ENCODE data around the gene PSMD8.
"Not testable (repeated sequence)": the region's sequence is repeated elsewhere in the genome, so short reads cannot be mapped to it uniquely, and the experiment has no call there.

The PSMD8 gene

DNA sequence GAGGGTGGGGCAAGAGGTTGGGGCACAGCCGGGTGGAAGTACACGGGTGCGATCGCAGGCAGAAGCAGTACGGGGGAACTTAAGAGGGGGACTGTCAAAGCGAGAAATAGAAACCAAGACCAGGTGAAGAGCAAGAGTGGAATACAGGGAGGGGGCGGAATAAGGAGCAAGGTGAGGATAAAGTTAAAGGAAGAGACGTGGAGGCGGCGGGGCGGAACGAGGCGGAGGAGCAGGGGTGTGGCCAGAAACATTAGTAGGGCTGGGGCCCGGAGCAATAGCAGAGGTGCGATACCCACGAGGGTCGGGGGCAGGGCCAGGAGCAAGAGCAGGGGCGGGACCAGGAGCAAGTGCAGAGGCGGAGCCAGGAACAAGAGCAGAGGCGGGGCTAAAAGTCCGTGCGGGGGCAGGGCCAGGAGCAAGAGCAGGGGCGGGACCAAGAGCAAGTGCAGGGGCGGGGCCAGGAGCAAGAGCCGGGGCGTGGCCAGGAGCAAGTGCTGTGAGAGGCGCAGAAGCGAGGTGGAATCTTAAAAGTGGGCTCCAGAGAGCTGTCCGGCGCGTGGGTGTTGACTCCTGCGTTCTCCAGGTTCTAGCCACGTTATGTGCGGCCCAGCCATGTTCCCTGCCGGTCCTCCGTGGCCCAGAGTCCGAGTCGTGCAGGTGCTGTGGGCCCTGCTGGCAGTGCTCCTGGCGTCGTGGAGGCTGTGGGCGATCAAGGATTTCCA is 37.6 kb upstream of the PSMD8 start:
- POLR2A ChIA-PET: interaction anchor here (0.5 to 0.8 kb wide), 3 partner anchors 36 to 500 kb away, joined by 4 to 7 read pairs (median 5); no protein-coding TSS in a partner anchor
- DNase-seq (ENCODE audit: extremely low spot score): peak; percentile 95
- TF ChIP-seq, protein P1, sequence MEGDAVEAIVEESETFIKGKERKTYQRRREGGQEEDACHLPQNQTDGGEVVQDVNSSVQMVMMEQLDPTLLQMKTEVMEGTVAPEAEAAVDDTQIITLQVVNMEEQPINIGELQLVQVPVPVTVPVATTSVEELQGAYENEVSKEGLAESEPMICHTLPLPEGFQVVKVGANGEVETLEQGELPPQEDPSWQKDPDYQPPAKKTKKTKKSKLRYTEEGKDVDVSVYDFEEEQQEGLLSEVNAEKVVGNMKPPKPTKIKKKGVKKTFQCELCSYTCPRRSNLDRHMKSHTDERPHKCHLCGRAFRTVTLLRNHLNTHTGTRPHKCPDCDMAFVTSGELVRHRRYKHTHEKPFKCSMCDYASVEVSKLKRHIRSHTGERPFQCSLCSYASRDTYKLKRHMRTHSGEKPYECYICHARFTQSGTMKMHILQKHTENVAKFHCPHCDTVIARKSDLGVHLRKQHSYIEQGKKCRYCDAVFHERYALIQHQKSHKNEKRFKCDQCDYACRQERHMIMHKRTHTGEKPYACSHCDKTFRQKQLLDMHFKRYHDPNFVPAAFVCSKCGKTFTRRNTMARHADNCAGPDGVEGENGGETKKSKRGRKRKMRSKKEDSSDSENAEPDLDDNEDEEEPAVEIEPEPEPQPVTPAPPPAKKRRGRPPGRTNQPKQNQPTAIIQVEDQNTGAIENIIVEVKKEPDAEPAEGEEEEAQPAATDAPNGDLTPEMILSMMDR (IDR thresholded peaks at IDR 0.05; ENCODE audit: control extremely low read depth, extremely low read depth, low read depth, missing control alignments): no peak
- CTCF ChIA-PET: interaction anchor here (0.9 to 2.8 kb wide), 10 partner anchors 18 to 434 kb away, joined by 3 to 28 read pairs (median 4); partner anchors contain the start of genes GGN and PSMD8

DNA sequence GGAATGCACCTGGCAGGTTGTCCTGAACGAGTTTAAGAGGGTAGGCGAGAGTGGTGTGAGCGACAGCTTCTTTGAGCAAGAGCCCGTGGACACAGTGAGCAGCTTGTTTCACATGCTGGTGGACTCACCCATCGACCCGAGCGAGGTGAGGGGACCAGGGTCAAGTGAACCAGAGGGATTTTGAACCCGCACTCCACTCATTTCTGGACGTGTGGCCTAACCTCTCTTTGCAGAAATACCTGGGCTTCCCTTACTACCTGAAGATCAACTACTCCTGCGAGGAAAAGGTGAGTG is 37.1 kb upstream of the PSMD8 start:
- TF ChIP-seq, protein P1 (IDR thresholded peaks at IDR 0.05; ENCODE audit: control extremely low read depth, extremely low read depth, low read depth, missing control alignments): no peak
- ChIA-PET POLR2A (interaction anchor here (0.5 to 0.6 kb wide), 2 partner anchors 36 to 432 kb away, joined by 4 to 7 read pairs; no protein-coding TSS in a partner anchor), CTCF (interaction anchor here (1.9 kb wide), 1 partner anchor 435 kb away, joined by 17 read pairs; no protein-coding TSS in a partner anchor)
- DNase-seq (ENCODE audit: extremely low spot score): no peak

DNA sequence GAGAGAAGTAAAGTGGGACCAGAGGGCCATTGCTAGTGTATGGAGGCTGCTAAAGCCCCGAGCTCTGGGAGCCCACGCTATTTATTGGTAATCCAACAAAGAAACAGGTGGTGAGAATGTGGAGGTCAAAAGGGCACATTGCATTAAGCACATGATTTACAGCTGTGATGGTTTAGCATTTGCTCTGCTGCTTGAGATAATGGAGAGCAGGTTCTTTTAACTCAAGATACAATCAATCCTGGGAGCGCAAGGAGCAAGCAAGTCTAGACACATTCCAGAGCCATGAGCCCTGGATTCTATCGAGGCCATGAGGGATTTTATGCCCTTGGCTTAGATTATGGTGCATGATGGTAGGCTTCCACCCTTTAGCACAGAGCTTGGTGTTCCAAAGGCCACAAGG is 35.4 kb upstream of the PSMD8 start:
- CTCF ChIA-PET: interaction anchor here (1.5 to 1.8 kb wide), 3 partner anchors 14 to 64 kb away, joined by 3 to 9 read pairs (median 4); partner anchors contain the start of genes FAM98C and PSMD8
- DNase-seq (ENCODE audit: extremely low spot score); POLR2A ChIA-PET: not testable (repeated sequence)

DNA sequence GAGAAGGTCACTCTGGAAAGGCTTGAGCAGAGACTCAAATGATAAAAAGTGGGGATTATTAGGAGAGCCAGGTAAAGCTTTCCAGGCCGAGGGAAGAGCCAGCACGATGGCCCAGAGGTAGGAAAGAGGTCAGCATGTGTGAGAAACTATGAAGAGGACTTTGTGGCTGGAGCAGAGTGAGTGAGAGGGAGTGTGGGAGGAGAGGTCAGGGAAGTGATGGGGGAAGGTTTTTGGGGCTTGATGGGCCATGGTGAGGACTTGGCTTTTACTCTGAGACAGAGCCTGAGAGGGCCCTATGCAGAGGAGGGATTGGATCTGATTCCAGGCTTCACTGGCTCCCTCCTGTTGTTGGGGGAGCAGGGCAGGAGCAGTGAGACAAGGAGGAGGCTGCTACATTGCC is 33.4 kb upstream of the PSMD8 start:
- ChIA-PET CTCF (no interaction called here), POLR2A (no interaction called here)
- no peak for DNase-seq (ENCODE audit: extremely low spot score)
- TF ChIP-seq, protein P1 (IDR thresholded peaks at IDR 0.05; ENCODE audit: control extremely low read depth, extremely low read depth, low read depth, missing control alignments): no peak

DNA sequence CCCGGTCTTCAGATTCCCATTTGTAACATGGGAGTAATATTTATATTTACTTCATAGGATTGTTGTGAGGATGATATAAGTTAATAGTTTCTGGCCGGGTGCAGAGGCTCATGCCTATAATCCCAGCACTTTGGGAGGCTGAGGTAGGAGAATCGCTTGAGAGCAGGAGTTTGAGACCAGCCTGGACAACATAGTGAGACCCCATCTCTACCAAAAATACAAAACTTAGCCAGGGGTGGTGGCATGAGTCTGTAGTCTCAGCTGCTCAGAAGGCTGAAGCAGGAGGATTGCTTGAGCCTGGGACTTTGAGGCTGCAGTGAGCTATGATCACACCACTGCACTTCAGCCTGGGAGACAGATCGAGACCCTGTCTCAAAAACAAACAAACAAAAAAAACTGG is 27.5 kb upstream of the PSMD8 start:
- ChIA-PET CTCF (interaction anchor here (0.9 to 2.1 kb wide), 4 partner anchors 11 to 113 kb away, joined by 3 to 6 read pairs (median 4); partner anchors contain the start of gene CATSPERG), POLR2A (no interaction called here)
- DNase-seq (ENCODE audit: extremely low spot score): no peak
- TF ChIP-seq, protein P1 (IDR thresholded peaks at IDR 0.05; ENCODE audit: control extremely low read depth, extremely low read depth, low read depth, missing control alignments): no peak

DNA sequence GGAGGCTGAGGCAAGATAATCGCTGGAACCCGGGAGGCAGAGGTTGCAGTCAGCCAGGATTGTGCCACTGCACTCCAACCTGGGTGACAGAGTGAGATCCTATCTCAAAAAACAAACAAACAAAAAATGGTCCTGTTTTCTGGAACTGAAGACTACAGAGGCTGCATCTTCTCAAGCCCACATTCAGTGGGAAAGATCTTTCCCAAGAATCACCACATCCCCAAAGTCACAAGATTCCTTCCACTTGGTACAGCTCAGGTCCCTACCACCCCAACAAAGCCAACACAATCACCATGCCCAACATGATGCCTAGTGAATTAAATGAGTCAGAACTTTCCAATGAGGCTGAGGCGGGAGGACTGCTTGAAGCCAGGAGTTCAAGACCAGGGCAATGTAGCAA is 23.5 kb upstream of the PSMD8 start:
- no peak for DNase-seq (ENCODE audit: extremely low spot score)
- TF ChIP-seq, protein P1 (IDR thresholded peaks at IDR 0.05; ENCODE audit: control extremely low read depth, extremely low read depth, low read depth, missing control alignments): no peak
- CTCF ChIA-PET: interaction anchor here (1.3 kb wide), 1 partner anchor 15 kb away, joined by 4 read pairs; the partner anchor contains the start of gene CATSPERG
- POLR2A ChIA-PET: no interaction called here

DNA sequence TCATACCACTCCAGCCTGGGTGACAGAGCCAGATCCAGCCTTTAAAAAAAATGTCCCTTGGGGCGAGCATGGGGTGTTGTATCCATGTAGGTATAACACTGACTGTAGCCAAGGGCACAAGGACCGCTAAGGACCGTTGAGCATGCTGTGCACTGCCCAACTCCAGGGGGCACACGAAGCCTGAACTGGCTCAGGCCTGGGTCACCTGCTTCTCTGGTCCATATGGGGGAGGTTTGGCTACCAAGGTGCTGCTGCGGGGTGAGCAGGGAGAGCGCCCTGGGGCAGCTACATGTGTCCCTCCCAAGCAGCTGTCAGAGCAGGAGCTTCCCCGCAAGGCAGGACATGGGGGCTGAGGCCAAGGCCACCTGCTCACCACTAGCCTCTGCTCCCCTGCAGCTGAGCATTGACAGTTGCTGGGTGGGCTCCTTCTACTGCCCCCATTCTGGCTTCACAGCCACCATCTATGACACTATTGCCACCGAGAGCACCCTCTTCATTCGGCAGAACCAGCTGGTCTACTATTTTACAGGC is 22.4 kb upstream of the PSMD8 start:
- POLR2A ChIA-PET: no interaction called here
- CTCF ChIA-PET: interaction anchor here (1.2 to 1.5 kb wide), 2 partner anchors 13 to 107 kb away, joined by 3 to 4 read pairs; no protein-coding TSS in a partner anchor

More for the DNA sequence above, 22.4 kb upstream of the PSMD8 start:
- DNase-seq (ENCODE audit: extremely low spot score): no peak
- TF ChIP-seq, protein P1 (IDR thresholded peaks at IDR 0.05; ENCODE audit: control extremely low read depth, extremely low read depth, low read depth, missing control alignments): no peak
